Measurements from ENCODE around the gene DDRGK1.

The DDRGK1 gene

GRCh38 chr20:3202965-3203314 is 1.5 kb downstream of the DDRGK1 start:
- H3K27me3 ChIP-seq (ENCODE audit: control insufficient read depth, low read length), result no peaks in the 10 kb centered on the region
- no peaks in the 10 kb centered on the region for H3F3A ChIP-seq (ENCODE audit: control insufficient read depth, insufficient read depth)
- H4K20me1 ChIP-seq (ENCODE audit: control insufficient read depth, insufficient read depth, low read depth, low read length), result no peaks in the 10 kb centered on the region
- H3K4me3 ChIP-seq (ENCODE audit: low read length), result peak overlapping the region; percentile 78
- TF ChIP-seq EZH2phosphoT487 (IDR thresholded peaks at IDR 0.05; ENCODE audit: borderline replicate concordance, low read length), result no peak
- H3K36me3 ChIP-seq (ENCODE audit: control insufficient read depth, low read length), result peaks cover 37% of the 10 kb centered on the region
- no peaks in the 10 kb centered on the region for H3K9me2 ChIP-seq (replicated peaks; ENCODE audit: control insufficient read depth, low read length)
- H3K27ac ChIP-seq (ENCODE audit: low read depth, low read length), result no peak overlapping the region
- peaks cover 27% of the 10 kb centered on the region for H3K79me2 ChIP-seq (ENCODE audit: control insufficient read depth, low read length)
- H3K9me3 ChIP-seq (ENCODE audit: control insufficient read depth, insufficient read depth, low read length), result no peaks in the 10 kb centered on the region
- H3K4me1 ChIP-seq (ENCODE audit: control insufficient read depth, low read length), result peaks cover 11% of the 10 kb centered on the region
- peak overlapping the region; percentile 86 for H3K4me2 ChIP-seq (ENCODE audit: low read length)

GRCh38 chr20:3199976-3200755 is 4.3 kb downstream of the DDRGK1 start:
- H3F3A ChIP-seq (ENCODE audit: control insufficient read depth, insufficient read depth), result no peaks in the 10 kb centered on the region
- no peaks in the 10 kb centered on the region for H3K9me2 ChIP-seq (replicated peaks; ENCODE audit: control insufficient read depth, low read length)
- no peak overlapping the region for H3K4me2 ChIP-seq (ENCODE audit: low read length)
- H3K4me3 ChIP-seq (ENCODE audit: low read length), result no peak overlapping the region
- no peaks in the 10 kb centered on the region for H3K27me3 ChIP-seq (ENCODE audit: control insufficient read depth, low read length)
- H4K20me1 ChIP-seq (ENCODE audit: control insufficient read depth, insufficient read depth, low read depth, low read length), result no peaks in the 10 kb centered on the region
- H3K4me1 ChIP-seq (ENCODE audit: control insufficient read depth, low read length), result peaks cover 11% of the 10 kb centered on the region
- H3K79me2 ChIP-seq (ENCODE audit: control insufficient read depth, low read length), result peaks cover 27% of the 10 kb centered on the region
- TF ChIP-seq EZH2phosphoT487 (IDR thresholded peaks at IDR 0.05; ENCODE audit: borderline replicate concordance, low read length) (no peak), CTCF (IDR thresholded peaks at IDR 0.05; ENCODE audit: low read depth, low read length, poor library complexity, severe bottlenecking) (no peak)
- peaks cover 51% of the 10 kb centered on the region for H3K36me3 ChIP-seq (ENCODE audit: control insufficient read depth, low read length)
- H3K27ac ChIP-seq (ENCODE audit: low read depth, low read length), result no peak overlapping the region
- no peaks in the 10 kb centered on the region for H3K9me3 ChIP-seq (ENCODE audit: control insufficient read depth, insufficient read depth, low read length)

GRCh38 chr20:3199206-3199605 is 5.3 kb downstream of the DDRGK1 start:
- Histone ChIP-seq H3K9me2 (replicated peaks; ENCODE audit: control insufficient read depth, low read length) (no peaks in the 10 kb centered on the region), H3K27me3 (ENCODE audit: control insufficient read depth, low read length) (no peaks in the 10 kb centered on the region), H3K4me2 (ENCODE audit: low read length) (no peak overlapping the region), H3K27ac (ENCODE audit: low read depth, low read length) (no peak overlapping the region), H3K4me1 (ENCODE audit: control insufficient read depth, low read length) (peaks cover 7% of the 10 kb centered on the region), H4K20me1 (ENCODE audit: control insufficient read depth, insufficient read depth, low read depth, low read length) (no peaks in the 10 kb centered on the region), H3K79me2 (ENCODE audit: control insufficient read depth, low read length) (peaks cover 23% of the 10 kb centered on the region), H3K4me3 (ENCODE audit: low read length) (no peak overlapping the region), H3K36me3 (ENCODE audit: control insufficient read depth, low read length) (peaks cover 60% of the 10 kb centered on the region), H3F3A (ENCODE audit: control insufficient read depth, insufficient read depth) (no peaks in the 10 kb centered on the region), H3K9me3 (ENCODE audit: control insufficient read depth, insufficient read depth, low read length) (no peaks in the 10 kb centered on the region)
- TF ChIP-seq EZH2phosphoT487 (IDR thresholded peaks at IDR 0.05; ENCODE audit: borderline replicate concordance, low read length) (no peak), CTCF (IDR thresholded peaks at IDR 0.05; ENCODE audit: low read depth, low read length, poor library complexity, severe bottlenecking) (no peak)

- H3K9me2 ChIP-seq (replicated peaks; ENCODE audit: control insufficient read depth, low read length), result no peaks in the 10 kb centered on the region
- H3K36me3 ChIP-seq (ENCODE audit: control insufficient read depth, low read length), result peaks cover 72% of the 10 kb centered on the region
- no peak overlapping the region for H3K4me2 ChIP-seq (ENCODE audit: low read length)
- TF ChIP-seq CTCF (IDR thresholded peaks at IDR 0.05; ENCODE audit: low read depth, low read length, poor library complexity, severe bottlenecking) (no peak), EZH2phosphoT487 (IDR thresholded peaks at IDR 0.05; ENCODE audit: borderline replicate concordance, low read length) (no peak)
- H3K27me3 ChIP-seq (ENCODE audit: control insufficient read depth, low read length), result no peaks in the 10 kb centered on the region
- H3K9me3 ChIP-seq (ENCODE audit: control insufficient read depth, insufficient read depth, low read length), result no peaks in the 10 kb centered on the region
- no peaks in the 10 kb centered on the region for H3K4me1 ChIP-seq (ENCODE audit: control insufficient read depth, low read length)
- H3F3A ChIP-seq (ENCODE audit: control insufficient read depth, insufficient read depth), result no peaks in the 10 kb centered on the region
- no peaks in the 10 kb centered on the region for H3K79me2 ChIP-seq (ENCODE audit: control insufficient read depth, low read length)
- no peaks in the 10 kb centered on the region for H4K20me1 ChIP-seq (ENCODE audit: control insufficient read depth, insufficient read depth, low read depth, low read length)
- no peak overlapping the region for H3K27ac ChIP-seq (ENCODE audit: low read depth, low read length)
- no peak overlapping the region for H3K4me3 ChIP-seq (ENCODE audit: low read length)
Observed at GRCh38 chr20:3195590-3196237, 8.8 kb downstream of the DDRGK1 start.
